Hepatocyte (in vitro differentiated cells): ENCODE results near the gene ACSM2A.
"Not testable (repeated sequence)": the region's sequence is repeated elsewhere in the genome, so short reads cannot be mapped to it uniquely, and the experiment has no call there.

Experiments used
- EZH2 ChIP-seq: fragments of 200-600 bp; sonication (generic); IDR thresholded peaks from 2 replicates; pipeline ENCODE4 v1.6.1; 2016; ENCODE audit warnings: antibody characterized with exemption, mild to moderate bottlenecking, borderline replicate concordance
- TF ChIP-seq, protein P1 (sequence below): fragments of 200-600 bp; sonication (generic); IDR thresholded peaks from 2 replicates; pipeline ENCODE4 v1.5.1; 2016; ENCODE audit warnings: antibody characterized with exemption, mild to moderate bottlenecking; ENCODE audit not compliant: poor library complexity

DNA sequence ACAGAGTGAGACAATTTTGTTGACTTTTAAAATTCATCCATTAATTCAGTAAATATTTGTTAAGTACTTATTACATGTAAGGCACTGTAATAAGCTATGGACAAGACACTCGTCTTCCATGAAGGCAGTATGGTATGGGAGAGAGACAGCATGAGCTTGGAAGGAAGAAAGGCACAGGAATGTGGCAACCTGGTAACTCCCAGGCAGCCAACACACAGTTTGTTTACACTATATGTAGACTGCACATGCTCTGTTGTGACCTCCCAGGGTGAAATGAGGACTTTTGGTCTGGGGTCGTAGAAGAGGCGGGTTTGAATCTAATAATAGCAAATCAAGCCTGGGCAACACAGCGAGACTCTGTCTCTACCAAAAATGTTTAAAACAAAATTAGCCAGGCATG, 9.0 kb downstream of the ACSM2A start:
- TF ChIP-seq EZH2: not testable (repeated sequence)
- TF ChIP-seq, protein P1, sequence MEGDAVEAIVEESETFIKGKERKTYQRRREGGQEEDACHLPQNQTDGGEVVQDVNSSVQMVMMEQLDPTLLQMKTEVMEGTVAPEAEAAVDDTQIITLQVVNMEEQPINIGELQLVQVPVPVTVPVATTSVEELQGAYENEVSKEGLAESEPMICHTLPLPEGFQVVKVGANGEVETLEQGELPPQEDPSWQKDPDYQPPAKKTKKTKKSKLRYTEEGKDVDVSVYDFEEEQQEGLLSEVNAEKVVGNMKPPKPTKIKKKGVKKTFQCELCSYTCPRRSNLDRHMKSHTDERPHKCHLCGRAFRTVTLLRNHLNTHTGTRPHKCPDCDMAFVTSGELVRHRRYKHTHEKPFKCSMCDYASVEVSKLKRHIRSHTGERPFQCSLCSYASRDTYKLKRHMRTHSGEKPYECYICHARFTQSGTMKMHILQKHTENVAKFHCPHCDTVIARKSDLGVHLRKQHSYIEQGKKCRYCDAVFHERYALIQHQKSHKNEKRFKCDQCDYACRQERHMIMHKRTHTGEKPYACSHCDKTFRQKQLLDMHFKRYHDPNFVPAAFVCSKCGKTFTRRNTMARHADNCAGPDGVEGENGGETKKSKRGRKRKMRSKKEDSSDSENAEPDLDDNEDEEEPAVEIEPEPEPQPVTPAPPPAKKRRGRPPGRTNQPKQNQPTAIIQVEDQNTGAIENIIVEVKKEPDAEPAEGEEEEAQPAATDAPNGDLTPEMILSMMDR: not testable (repeated sequence)
